A673 (cell line): ENCODE results near the gene KRTAP13-2. TPM values are rescaled to one million over a fixed set of nuclear protein-coding genes. Genes with fewer than 3 reads are reported as not detected.

Source experiments
- BruUV-seq: library from RNA; stranded (reverse); fragments of 400-500 nt; replicated peaks from 2 replicates; lab custom pipeline; 2021; lab: Mats Ljungman, UMichigan
- CTCF ChIA-PET: fragments of 300-600 bp; sonication (Branson Sonifier 250); formaldehyde crosslinking; loops from one replicate; lab custom pipeline; 2022; ENCODE audit warnings: antibody characterized with exemption; lab: Charles Lee
- POLR2A ChIA-PET: fragments of 300-600 bp; sonication (Branson Sonifier 250); formaldehyde crosslinking; loops from one replicate; lab custom pipeline; 2022; ENCODE audit warnings: antibody characterized with exemption; ENCODE audit not compliant: low non-redundant PET; lab: Charles Lee
- DNase-seq: peaks from one replicate; pipeline ENCODE4 v3.0.0-alpha.2; 2015; ENCODE audit warnings: low spot score
- H3K27ac ChIP-seq: fragments of 200-600 bp; sonication (generic); 2 replicates; pipeline ENCODE4 v1.5.1; 2016; ENCODE audit warnings: mixed run types, low read depth, mild to moderate bottlenecking, mixed read lengths, antibody characterized with exemption, low read length; ENCODE audit not compliant: poor library complexity, severe bottlenecking
- H3K27me3 ChIP-seq: fragments of 200-600 bp; sonication (generic); replicated peaks from 2 replicates; pipeline ENCODE4 v1.6.1; 2017; ENCODE audit warnings: mixed run types, low read depth, mild to moderate bottlenecking, mixed read lengths, antibody characterized with exemption, low read length; ENCODE audit not compliant: insufficient read depth, poor library complexity
- H3K36me3 ChIP-seq: fragments of 200-600 bp; sonication (generic); 2 replicates; pipeline ENCODE4 v1.6.1; 2016; ENCODE audit warnings: mixed run types, mild to moderate bottlenecking, mixed read lengths, antibody characterized with exemption, low read length; ENCODE audit not compliant: insufficient read depth, poor library complexity, severe bottlenecking
- H3K4me1 ChIP-seq: fragments of 200-600 bp; sonication (generic); 2 replicates; pipeline ENCODE4 v1.6.1; 2017; ENCODE audit warnings: mixed run types, mild to moderate bottlenecking, mixed read lengths, antibody characterized with exemption, low read length; ENCODE audit not compliant: insufficient read depth, poor library complexity, severe bottlenecking
- H3K4me3 ChIP-seq: fragments of 200-600 bp; sonication (generic); 2 replicates; pipeline ENCODE4 v1.5.1; 2016; ENCODE audit warnings: low read depth, mixed run types, mild to moderate bottlenecking, mixed read lengths, low read length; ENCODE audit not compliant: poor library complexity, severe bottlenecking
- H3K9me3 ChIP-seq: fragments of 200-600 bp; sonication (generic); 2 replicates; pipeline ENCODE4 v1.6.1; 2016; ENCODE audit warnings: mixed run types, low read depth, mild to moderate bottlenecking, mixed read lengths, antibody characterized with exemption, low read length; ENCODE audit not compliant: poor library complexity, severe bottlenecking
- EZH2 ChIP-seq: fragments of 200-600 bp; sonication (generic); IDR thresholded peaks from 2 replicates; pipeline ENCODE4 v1.6.1; 2017; ENCODE audit warnings: borderline replicate concordance, low read depth, mild to moderate bottlenecking, mixed read lengths, antibody characterized with exemption, low read length; ENCODE audit not compliant: poor library complexity, severe bottlenecking
- intact Hi-C: fragments of 100-400 bp; cut with micrococcal nuclease; formaldehyde crosslinking; loops from one replicate; pipeline ENCODE4 v1.10.0; 2022; ENCODE audit not compliant: unreplicated experiment
- total RNA-seq: library from RNA; stranded (reverse); gene quantifications from 2 replicates; pipeline ENCODE4 v1.2.3, GENCODE V29; 2021
- TF ChIP-seq, protein P1 (sequence below): fragments of 300-800, 200-600 bp; sonication (generic); conservative IDR thresholded peaks from 2 replicates; pipeline ENCODE4 v1.5.1; 2017; ENCODE audit warnings: low read depth, mild to moderate bottlenecking, antibody characterized with exemption, low read length, moderate library complexity, mixed read lengths

Gene KRTAP13-2
- total RNA-seq, 1 experiment from 2014 or later: not detected

DNA sequence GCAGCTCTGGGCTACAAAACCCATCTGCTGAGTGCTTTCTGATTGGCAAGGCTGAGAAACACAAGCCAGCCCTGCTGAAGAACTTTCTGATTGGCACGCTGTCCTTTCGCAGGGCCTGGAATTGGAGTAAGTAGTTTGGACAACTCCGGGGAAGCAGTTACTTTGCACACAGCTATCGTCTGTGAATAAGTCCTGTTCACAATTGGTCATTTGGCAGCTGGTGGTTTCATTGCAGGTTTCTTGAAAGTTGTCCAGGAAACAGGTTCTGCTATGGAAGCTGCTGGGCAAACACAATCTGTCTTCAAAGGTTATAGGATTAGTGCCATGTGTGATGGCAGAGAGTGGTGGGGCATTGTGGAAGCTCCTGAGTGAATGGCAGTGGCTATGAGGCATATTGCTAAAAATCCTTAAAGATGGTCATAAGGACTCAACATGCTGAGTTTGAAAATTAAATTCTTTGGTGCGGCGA is 34.8 kb downstream of the KRTAP13-2 start, which contains the start of gene KRTAP27-1:
Gene KRTAP27-1 (minus strand): TSS at position 419 of the 469 bp plus-strand sequence. CDS start 26 bp downstream, at position 393.
- Histone ChIP-seq H3K9me3 (no peaks in the 10 kb centered on the region), H3K27me3 (no peaks in the 10 kb centered on the region), H3K4me3 (no peak within 1 kb of the TSS), H3K4me1 (no peaks in the 10 kb centered on the region), H3K27ac (no peak within 1 kb of the TSS), H3K36me3 (no peaks in the 10 kb centered on the region)
- no TSS peak for BruUV-seq
- intact Hi-C loops: no loop called here
- no peak for DNase-seq
- CTCF ChIA-PET: no interaction called here
- TF ChIP-seq, protein P1, sequence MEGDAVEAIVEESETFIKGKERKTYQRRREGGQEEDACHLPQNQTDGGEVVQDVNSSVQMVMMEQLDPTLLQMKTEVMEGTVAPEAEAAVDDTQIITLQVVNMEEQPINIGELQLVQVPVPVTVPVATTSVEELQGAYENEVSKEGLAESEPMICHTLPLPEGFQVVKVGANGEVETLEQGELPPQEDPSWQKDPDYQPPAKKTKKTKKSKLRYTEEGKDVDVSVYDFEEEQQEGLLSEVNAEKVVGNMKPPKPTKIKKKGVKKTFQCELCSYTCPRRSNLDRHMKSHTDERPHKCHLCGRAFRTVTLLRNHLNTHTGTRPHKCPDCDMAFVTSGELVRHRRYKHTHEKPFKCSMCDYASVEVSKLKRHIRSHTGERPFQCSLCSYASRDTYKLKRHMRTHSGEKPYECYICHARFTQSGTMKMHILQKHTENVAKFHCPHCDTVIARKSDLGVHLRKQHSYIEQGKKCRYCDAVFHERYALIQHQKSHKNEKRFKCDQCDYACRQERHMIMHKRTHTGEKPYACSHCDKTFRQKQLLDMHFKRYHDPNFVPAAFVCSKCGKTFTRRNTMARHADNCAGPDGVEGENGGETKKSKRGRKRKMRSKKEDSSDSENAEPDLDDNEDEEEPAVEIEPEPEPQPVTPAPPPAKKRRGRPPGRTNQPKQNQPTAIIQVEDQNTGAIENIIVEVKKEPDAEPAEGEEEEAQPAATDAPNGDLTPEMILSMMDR: no peak
- no peak for TF ChIP-seq EZH2
- POLR2A ChIA-PET: no interaction called here

DNA sequence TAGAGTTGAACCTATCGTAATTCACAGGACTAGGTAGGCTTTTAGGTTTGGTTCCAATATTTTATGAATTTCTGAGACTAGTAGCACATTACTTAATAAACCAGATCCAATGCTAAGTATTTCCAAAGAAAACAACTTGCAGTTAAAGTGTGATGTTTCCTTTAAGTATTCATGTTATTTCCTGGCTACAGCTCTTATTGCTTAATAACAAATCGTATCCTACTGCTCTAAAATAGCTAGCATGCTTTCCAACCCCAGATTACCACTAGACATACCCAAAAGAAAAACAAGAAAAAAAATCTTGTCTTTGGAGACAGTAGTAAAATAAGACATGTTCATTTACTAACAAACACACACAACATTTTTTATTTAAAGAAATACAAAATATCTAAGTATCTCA is 35.5 kb downstream of the KRTAP13-2 start:
- ChIA-PET POLR2A (no interaction called here), CTCF (no interaction called here)
- DNase-seq: no peak
- no TSS peak for BruUV-seq
- Histone ChIP-seq H3K27ac (no peak overlapping the region), H3K27me3 (peaks cover 2% of the 10 kb centered on the region), H3K9me3 (no peaks in the 10 kb centered on the region), H3K4me3 (no peak overlapping the region), H3K36me3 (no peaks in the 10 kb centered on the region), H3K4me1 (no peaks in the 10 kb centered on the region)
- intact Hi-C loops: no loop called here
- TF ChIP-seq EZH2: no peak
- TF ChIP-seq, protein P1: no peak

DNA sequence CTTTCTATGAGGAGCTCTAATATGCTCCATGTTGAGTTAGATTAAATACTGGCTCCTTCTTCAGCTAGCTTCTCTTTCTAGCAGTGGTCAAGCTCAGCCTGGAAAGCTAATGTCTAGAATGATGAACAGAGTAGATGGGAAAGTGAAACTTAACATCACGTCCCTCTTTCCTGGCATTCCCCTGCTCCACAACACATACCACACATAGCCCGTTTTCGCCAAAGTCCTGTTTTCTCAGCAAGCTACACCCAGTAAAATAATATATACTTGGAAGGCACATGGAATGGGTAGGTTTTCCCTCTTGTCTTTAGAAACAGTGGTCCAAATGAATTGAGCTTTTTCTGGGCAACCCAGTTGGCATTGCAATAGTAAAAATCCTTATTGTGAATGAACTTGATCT is 38.3 kb downstream of the KRTAP13-2 start:
- ChIA-PET CTCF (interaction anchor here (0.6 kb wide), 1 partner anchor 866 kb away, joined by 4 read pairs; no protein-coding TSS in a partner anchor), POLR2A (interaction anchor here (0.6 kb wide), 1 partner anchor 84 kb away, joined by 3 read pairs; no protein-coding TSS in a partner anchor)
- Histone ChIP-seq H3K4me3 (no peak overlapping the region), H3K36me3 (no peaks in the 10 kb centered on the region), H3K4me1 (no peaks in the 10 kb centered on the region), H3K27ac (no peak overlapping the region), H3K9me3 (no peaks in the 10 kb centered on the region), H3K27me3 (peaks cover 3% of the 10 kb centered on the region)
- BruUV-seq: no TSS peak
- DNase-seq: no peak
- TF ChIP-seq, protein P1: no peak
- TF ChIP-seq EZH2: no peak
- intact Hi-C loops: no loop called here
